ENCODE results near the gene MSX1. TPM values are rescaled to one million over a fixed set of nuclear protein-coding genes. Genes with fewer than 3 reads are reported as not detected.
"Not testable (repeated sequence)": the region's sequence is repeated elsewhere in the genome, so short reads cannot be mapped to it uniquely, and the experiment has no call there.

The MSX1 gene
- 9.8 and 10.2 TPM in 2 replicates for total RNA-seq (2014; rRNA removed; shearing (Covaris generic))

DNA sequence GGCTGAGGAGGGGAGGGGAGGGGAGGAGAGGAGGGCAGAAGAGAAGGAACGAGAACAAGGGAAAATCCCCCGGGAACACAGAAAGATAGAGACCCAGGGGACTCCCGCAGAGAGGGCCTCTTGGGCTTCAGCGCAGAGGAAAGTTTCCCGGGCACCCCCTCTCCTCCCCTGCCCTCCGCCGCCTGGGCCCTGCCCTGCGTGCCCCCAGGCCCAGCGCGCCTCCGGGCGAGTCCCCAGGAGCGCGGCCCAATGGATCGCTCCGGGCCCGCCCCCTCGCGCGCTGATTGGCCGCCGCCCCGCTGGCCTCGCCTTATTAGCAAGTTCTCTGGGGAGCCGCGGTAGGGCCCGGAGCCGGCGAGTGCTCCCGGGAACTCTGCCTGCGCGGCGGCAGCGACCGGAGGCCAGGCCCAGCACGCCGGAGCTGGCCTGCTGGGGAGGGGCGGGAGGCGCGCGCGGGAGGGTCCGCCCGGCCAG lies at the start of gene MSX1:
Gene MSX1, plus strand, starts transcription at position 341 of the 474 bp plus-strand sequence. CDS start 235 bp downstream, outside the sequence.
- H3K4me1 ChIP-seq: no peaks in the 10 kb centered on the region
- H3K27me3 ChIP-seq: peaks cover 6% of the 10 kb centered on the region
- peak; percentile 92 to 93 for DNase-seq
- H3K36me3 ChIP-seq: peaks cover 14% of the 10 kb centered on the region
- H3K4me3 ChIP-seq: peak within 1 kb of the TSS; percentile 87
- H3K27ac ChIP-seq: peak within 1 kb of the TSS; percentile 44
- no peaks in the 10 kb centered on the region for H3K9me3 ChIP-seq (replicated peaks)

DNA sequence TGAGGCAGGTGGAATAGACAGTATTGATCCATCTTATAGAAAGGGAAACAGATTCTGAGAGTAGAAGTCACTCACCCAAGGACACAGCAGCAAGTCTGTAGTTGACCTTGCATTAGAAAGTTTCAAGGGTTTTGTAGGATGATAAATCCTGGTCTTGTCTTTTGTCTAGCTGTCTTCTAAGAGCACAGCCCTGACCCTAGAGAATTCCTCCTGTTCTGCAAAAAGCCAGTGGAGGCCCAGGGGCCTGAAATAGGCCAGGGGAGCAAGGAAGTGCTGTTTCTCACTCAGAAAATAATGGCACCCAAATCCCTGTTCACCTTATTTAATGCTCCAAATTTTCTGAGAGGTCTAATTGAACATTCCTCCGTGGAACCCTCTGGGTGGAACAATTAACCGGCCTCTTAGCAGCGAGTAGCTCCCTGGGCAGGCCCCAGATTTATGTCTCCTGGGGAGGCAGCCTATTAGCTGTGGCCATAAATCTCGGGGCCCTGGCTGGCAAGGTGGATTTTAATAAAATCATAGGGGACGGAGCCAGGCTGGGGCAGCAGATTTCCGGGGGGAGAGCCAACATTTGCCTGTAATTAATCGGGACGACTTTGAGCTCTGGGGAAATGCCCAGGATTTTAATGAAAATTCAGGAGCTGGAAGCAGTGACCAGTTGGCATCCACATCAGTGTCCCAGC lies 49.2 kb upstream of the MSX1 start:
- Histone ChIP-seq H3K36me3 (no peaks in the 10 kb centered on the region), H3K27ac (no peak overlapping the region), H3K4me3 (no peak overlapping the region), H3K9me3 (replicated peaks) (no peaks in the 10 kb centered on the region), H3K27me3 (no peaks in the 10 kb centered on the region), H3K4me1 (no peaks in the 10 kb centered on the region)
- no peak for DNase-seq

DNA sequence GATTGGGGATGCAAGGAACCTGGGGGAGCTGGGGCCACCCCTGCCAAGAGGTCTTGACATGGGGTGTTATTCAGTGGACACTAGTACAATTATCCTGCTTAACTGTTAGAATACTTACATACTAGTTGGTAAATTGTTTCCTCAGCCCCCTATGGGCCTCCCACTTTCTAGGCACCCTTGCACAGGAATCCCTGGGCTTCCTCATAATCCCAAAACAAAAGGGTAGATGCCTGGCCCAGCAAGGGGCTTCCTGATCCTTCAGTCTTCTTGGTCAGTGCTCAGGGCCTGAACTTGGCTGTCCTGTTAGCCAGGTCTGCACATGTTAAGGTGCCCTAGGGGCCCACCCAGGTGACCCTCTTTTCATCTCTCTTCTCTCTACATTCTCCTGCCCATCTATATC lies 48.7 kb upstream of the MSX1 start:
- no peak overlapping the region for H3K27ac ChIP-seq
- H3K27me3 ChIP-seq: no peaks in the 10 kb centered on the region
- H3K9me3 ChIP-seq (replicated peaks): no peaks in the 10 kb centered on the region
- no peaks in the 10 kb centered on the region for H3K4me1 ChIP-seq
- no peak for DNase-seq
- H3K36me3 ChIP-seq: no peaks in the 10 kb centered on the region
- no peak overlapping the region for H3K4me3 ChIP-seq

DNA sequence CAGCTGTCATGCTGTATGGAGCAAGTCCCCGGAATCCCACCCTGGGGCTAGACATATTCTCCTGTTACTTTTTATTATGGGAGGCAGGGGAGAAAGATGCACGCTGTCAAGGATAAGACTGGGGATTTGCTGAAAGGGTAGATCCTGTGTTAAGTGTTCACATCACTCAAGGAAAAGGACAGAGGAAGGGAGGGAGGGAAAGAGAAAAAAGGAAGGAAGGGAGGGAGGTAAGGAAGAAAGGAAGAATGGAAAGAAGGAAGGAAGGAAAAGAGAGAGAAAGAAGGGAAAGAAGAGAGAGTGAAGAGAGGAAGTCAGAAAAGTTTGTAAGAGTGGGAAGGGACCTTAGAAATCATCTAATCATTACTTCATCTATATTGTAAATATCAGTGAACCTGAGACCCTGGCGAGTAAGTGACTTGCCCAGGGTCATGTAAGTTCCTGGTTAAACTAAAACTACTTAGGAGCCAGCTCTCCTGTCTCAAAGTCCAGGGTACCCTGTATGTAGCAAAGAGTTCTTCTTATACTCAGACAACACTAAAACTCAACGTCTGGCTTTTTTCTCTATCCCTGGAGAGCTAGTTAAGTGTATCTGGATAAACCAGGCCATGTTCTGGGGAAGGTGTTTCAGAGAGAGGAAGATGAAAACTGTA lies 47.2 kb upstream of the MSX1 start:
- Histone ChIP-seq H3K27ac (no peak overlapping the region), H3K9me3 (replicated peaks) (no peaks in the 10 kb centered on the region), H3K36me3 (no peaks in the 10 kb centered on the region), H3K4me1 (no peaks in the 10 kb centered on the region), H3K27me3 (no peaks in the 10 kb centered on the region), H3K4me3 (no peak overlapping the region)
- no peak for DNase-seq

DNA sequence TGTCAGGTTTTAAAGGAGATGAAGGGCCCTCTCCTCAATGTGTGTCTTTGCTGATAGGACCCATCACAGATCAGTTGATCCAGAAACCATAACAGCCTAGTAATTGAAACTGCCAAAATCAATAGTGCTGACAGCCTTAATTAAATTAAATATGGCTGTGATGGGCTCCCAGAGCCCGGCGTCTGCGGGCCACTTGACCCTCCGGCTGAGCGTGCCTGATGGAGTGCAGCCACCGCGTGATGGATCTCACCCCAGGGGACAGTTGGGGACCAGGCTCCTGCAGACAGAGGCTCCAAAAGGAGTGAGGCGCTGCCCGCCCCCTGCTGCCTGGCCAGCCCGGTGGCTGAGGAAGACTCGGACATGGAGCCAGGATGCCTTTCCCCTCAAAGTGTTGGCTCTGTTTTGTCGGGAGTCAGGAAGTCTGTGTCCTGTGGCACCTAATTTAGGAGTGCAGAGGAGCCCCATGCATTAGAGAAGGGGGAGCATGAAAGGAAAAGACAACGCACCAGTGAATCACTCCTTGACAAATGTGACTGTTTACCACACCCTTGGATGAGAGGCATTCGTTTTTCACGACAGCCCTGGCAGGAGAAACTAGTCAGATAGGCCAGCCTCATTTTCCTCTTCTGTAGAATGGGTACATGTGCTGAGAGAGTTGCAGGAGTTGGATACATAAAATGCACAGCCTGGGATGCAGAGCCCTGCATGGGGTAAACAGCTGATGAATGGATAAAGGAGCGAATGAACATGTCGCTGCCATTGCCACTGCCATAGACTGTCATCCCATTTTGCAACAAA lies 40.9 kb upstream of the MSX1 start:
- DNase-seq: no peak
- H3K36me3 ChIP-seq: no peaks in the 10 kb centered on the region
- no peak overlapping the region for H3K27ac ChIP-seq
- no peaks in the 10 kb centered on the region for H3K27me3 ChIP-seq
- no peak overlapping the region for H3K4me3 ChIP-seq
- H3K4me1 ChIP-seq: no peaks in the 10 kb centered on the region
- H3K9me3 ChIP-seq (replicated peaks): no peaks in the 10 kb centered on the region

DNA sequence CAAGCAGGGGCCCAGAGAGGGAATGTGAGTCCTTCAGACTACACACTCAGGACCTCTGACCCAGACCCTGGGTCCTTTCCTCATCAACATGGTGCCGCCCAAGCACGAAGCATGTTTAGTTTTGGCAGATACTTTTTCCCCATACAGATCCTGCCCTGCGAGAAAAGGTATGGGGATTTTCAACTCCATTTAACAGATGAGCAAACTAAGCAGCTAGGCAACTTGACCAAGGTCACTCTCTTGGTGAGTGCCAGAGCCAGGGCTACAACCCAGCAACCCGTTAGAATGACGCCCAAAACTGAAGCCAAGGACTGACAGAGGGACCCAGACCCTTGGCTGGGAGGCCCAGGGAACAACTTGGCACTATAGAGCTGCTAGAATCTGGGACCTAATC lies 40.3 kb upstream of the MSX1 start:
- H3K36me3 ChIP-seq: no peaks in the 10 kb centered on the region
- DNase-seq: no peak

DNA sequence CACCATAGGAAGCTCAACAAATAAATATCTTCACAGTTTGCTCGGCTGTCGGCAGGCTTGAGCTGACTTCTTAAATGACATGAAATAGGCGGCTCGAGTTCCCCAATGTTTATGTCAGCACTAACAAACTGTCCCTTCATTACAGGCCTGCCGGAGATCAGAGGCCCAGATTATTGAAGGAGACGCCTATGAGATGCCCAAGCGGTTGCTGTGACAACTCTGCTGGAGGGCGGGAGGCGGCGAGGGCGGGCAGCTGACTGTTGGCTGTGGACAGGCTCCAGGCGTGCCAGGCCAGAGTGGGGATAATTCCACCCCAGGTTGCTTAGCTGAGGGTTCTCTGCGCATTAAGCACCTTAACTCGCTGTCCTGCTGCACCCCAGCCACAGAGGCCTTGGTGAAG lies 39.2 kb upstream of the MSX1 start:
- DNase-seq: peak; percentile 16 to 23
- no peaks in the 10 kb centered on the region for H3K9me3 ChIP-seq (replicated peaks)
- H3K4me3 ChIP-seq: no peak overlapping the region
- no peaks in the 10 kb centered on the region for H3K4me1 ChIP-seq
- no peaks in the 10 kb centered on the region for H3K27me3 ChIP-seq
- no peak overlapping the region for H3K27ac ChIP-seq
- no peaks in the 10 kb centered on the region for H3K36me3 ChIP-seq

More for the DNA sequence above, 40.3 kb upstream of the MSX1 start:
- Histone ChIP-seq H3K27me3 (no peaks in the 10 kb centered on the region), H3K4me1 (no peaks in the 10 kb centered on the region), H3K4me3 (no peak overlapping the region), H3K9me3 (replicated peaks) (no peaks in the 10 kb centered on the region), H3K27ac (no peak overlapping the region)

DNA sequence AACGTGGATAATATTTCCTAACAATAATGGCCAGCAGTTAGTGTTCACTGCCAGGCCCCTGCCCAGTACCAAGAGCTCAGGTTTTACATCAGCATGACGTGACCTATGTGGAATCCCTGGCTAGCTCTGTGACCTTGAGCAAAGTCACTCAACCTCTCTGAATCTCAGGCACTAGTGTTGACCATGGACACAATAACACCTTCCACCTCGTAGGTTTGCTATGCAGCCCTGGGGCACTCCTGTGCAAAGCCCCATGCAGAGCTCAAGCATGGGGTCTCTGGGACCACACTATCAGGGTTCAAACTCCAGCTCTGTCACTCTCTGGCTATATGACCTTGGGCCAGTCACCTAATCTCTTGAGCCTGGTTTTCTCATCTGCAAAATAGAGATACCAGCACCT lies 38.7 kb upstream of the MSX1 start:
- Histone ChIP-seq H3K36me3 (no peaks in the 10 kb centered on the region), H3K27me3 (no peaks in the 10 kb centered on the region), H3K9me3 (replicated peaks) (no peaks in the 10 kb centered on the region), H3K4me1 (no peaks in the 10 kb centered on the region), H3K27ac (no peak overlapping the region), H3K4me3 (no peak overlapping the region)
- DNase-seq: no peak

DNA sequence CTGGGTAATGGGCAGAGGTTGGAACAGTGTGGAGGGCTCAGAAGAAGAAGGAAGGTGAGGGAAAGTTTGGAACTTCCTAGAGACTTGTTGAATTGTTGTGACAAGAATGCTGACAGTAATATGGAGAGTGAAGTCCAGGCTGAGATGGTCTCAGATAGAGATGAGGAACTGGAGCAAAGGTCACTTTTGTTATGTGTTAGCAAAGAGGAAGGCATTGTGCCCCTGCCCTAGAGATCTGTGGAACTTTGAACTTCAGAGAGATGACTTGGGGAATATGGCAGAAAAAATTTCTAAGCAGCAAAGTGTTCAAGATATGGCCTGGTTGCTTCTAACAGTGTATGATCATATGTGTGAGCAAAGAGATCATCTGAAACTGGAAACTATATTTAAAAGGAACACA lies 37.9 kb upstream of the MSX1 start:
- Histone ChIP-seq H3K27ac (no peak overlapping the region), H3K4me3 (no peak overlapping the region), H3K27me3 (no peaks in the 10 kb centered on the region), H3K9me3 (replicated peaks) (no peaks in the 10 kb centered on the region), H3K36me3 (no peaks in the 10 kb centered on the region), H3K4me1 (no peaks in the 10 kb centered on the region)
- no peak for DNase-seq

DNA sequence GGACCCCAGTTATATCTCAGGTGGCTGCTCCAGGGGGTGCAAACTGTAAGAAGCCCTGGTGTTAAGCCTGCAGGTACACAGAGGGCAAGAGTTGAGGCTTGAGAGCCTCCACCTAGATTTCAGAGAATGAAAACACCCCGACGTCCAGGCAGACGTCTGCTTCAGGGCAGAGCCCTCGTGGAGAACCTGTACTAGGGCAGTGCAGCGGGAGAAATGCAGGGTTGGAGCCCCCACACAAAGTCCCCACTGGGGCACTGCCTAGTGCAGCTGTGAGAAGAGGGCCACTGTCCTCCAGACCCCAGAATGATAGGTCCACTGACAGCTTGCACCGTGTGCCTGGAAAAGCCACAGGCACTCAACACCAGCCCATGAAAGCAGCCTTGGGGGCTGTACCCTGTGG lies 37.2 kb upstream of the MSX1 start:
- not testable (repeated sequence) for H3K4me1 ChIP-seq; DNase-seq; H3K27ac ChIP-seq; H3K4me3 ChIP-seq; H3K36me3 ChIP-seq; H3K9me3 ChIP-seq (replicated peaks); H3K27me3 ChIP-seq

DNA sequence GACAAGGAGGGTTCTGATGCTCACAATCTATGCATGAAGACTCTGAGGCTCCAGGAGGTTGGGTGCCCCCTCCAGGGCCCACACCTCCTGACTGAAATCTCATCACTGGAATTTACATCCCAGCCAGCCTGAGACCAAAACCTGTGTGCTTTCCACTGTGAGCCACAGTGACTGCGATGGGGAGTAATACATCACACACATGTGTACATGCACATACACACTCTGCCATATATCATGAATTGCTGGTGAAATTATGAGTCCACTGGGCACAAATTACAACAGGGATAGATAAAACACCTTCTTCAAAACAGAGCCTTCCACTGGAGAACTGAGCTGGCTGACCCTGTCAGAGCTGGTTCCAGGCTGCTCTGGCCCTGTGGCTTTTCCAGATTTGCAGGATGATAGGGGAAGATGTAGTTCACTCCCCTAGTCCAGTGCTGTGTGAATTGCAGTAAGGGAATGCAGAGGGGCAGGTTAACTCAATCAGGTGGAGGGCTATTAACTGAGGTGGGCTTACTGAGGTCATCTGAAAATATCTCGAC lies 35.8 kb upstream of the MSX1 start:
- H3K9me3 ChIP-seq (replicated peaks): no peaks in the 10 kb centered on the region

DNA sequence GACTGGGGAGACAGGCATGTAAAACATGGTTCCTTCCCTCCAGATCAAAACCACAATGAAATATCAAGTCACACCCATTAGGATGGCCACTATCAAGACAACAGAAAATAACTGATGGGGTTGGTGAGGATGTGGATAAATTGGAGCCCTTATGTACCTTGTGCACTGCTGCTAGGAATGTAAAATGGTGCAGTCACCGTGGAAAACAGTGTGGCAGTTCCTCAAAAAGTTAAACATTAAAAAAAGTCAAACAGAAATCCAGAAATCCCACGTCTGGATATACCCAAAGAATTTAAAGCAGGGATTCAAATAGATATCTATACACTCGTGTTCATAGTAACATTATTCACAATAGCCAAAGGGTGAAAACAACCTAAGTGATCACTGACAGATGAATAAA lies 35.2 kb upstream of the MSX1 start:
- no peak for DNase-seq
- no peaks in the 10 kb centered on the region for H3K36me3 ChIP-seq
- H3K27me3 ChIP-seq: no peaks in the 10 kb centered on the region
- H3K4me3 ChIP-seq: no peak overlapping the region
- no peaks in the 10 kb centered on the region for H3K4me1 ChIP-seq
- no peak overlapping the region for H3K27ac ChIP-seq
- no peaks in the 10 kb centered on the region for H3K9me3 ChIP-seq (replicated peaks)

More for the DNA sequence above, 35.8 kb upstream of the MSX1 start:
- H3K27me3 ChIP-seq: no peaks in the 10 kb centered on the region
- no peak overlapping the region for H3K27ac ChIP-seq
- H3K4me3 ChIP-seq: no peak overlapping the region
- no peaks in the 10 kb centered on the region for H3K36me3 ChIP-seq
- DNase-seq: no peak
- H3K4me1 ChIP-seq: no peaks in the 10 kb centered on the region

DNA sequence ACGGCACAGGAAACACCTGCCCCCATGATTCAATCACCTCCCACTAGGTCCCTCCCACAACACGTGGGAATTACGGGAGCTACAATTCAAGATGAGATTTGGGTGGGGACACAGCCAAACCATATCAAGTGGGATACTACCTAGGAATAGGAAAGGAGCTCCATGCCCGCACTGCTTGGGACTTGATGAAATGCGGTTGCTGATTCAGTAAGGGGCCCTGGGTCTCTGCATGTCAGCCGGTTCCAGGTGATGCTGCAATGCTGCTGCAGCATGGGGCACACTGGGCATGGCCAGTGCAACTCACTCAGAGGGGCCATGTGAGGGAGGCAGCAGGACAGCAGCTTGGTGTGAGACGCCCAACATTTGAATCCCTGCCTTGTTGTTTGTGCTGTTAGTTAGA lies 34.0 kb upstream of the MSX1 start:
- Histone ChIP-seq H3K27me3 (no peaks in the 10 kb centered on the region), H3K27ac (no peak overlapping the region), H3K9me3 (replicated peaks) (no peaks in the 10 kb centered on the region), H3K4me1 (no peaks in the 10 kb centered on the region), H3K36me3 (no peaks in the 10 kb centered on the region), H3K4me3 (no peak overlapping the region)
- DNase-seq: no peak

DNA sequence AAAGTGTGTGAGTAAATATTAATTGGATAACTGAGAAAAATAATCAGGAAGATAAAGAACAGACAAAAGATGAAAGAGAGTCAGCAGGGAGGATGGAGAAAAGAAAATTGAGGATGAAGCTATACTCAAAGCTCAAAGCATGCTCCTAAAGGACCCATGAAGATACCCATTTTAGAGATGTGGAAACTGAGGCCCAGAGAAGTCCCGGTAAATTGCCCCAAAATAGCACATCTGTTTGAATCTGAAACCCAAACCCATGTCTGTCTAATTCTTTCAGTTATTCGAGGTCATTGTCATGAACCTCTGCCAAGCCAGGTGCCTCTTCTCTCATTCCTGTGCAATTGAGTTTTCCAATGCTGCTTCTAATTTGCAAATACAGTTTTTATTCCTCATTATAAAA lies 29.6 kb upstream of the MSX1 start:
- no peaks in the 10 kb centered on the region for H3K9me3 ChIP-seq (replicated peaks)
- H3K27ac ChIP-seq: no peak overlapping the region
- H3K4me3 ChIP-seq: no peak overlapping the region
- no peaks in the 10 kb centered on the region for H3K36me3 ChIP-seq
- no peaks in the 10 kb centered on the region for H3K4me1 ChIP-seq
- no peak for DNase-seq
- H3K27me3 ChIP-seq: peaks cover 4% of the 10 kb centered on the region

DNA sequence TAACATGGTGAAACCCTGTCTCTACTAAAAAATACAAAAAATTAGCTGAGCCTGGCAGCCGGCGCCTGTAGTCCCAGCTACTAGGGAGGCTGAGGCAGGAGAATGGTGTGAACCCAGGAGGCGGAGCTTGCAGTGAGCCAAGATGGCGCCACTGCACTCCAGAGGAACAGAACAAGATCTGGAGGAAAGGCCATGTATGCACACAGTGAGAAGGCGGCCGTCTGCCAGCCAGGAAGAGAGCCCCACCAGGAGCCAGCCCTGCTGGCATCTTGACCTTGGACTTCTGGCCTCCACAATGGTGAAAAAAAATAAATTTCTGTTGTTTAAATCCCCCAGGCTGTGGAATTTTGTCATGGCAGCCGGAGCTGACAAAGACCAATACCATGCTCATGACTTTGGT lies 28.2 kb upstream of the MSX1 start:
- Histone ChIP-seq H3K4me1 (no peaks in the 10 kb centered on the region), H3K27me3 (peaks cover 4% of the 10 kb centered on the region), H3K36me3 (no peaks in the 10 kb centered on the region), H3K9me3 (replicated peaks) (no peaks in the 10 kb centered on the region), H3K4me3 (no peak overlapping the region), H3K27ac (no peak overlapping the region)
- no peak for DNase-seq
